Transverse colon (tissue), 4 donors: ENCODE measurements around the gene C2CD4C.

Experiments used
- CTCF ChIP-seq, 5 experiments: fragments of 200-600 bp in 3 of 5; fragments of 450-650 bp in 2 of 5; sonication (generic) in 3 of 5; IDR thresholded peaks; 1 replicate in 2 of 5; 2 replicates in 3 of 5; pipeline ENCODE4 v1.5.1; 2016 to 2017; ENCODE audit warnings: antibody characterized with exemption in 5 of 5, inconsistent platforms in 3 of 5, mild to moderate bottlenecking in 2 of 5, moderate library complexity in 1 of 5
- POLR2A ChIP-seq: fragments of 450-650 bp; IDR thresholded peaks from one replicate; pipeline ENCODE4 v1.6.1; 2016; ENCODE audit warnings: antibody characterized with exemption, mild to moderate bottlenecking, moderate library complexity
- POLR2AphosphoS5 ChIP-seq, 3 donors: sonication (generic); formaldehyde crosslinking; IDR thresholded peaks; one replicate each; pipeline ENCODE4 v1.6.1; 2016; ENCODE audit warnings: antibody characterized with exemption in 3 of 3

GRCh38 chr19:458091-459042, 49.4 kb upstream of the C2CD4C start:
- no peak for TF ChIP-seq POLR2A
- TF ChIP-seq CTCF (IDR thresholded peaks at IDR 0.05) = no peak
- TF ChIP-seq POLR2AphosphoS5 (IDR thresholded peaks at IDR 0.05) = no peak
